ENCODE results near the gene MS4A3. TPM values are rescaled to one million over a fixed set of nuclear protein-coding genes. Genes with fewer than 3 reads are reported as not detected.

Gene MS4A3
- total and polyA plus RNA-seq, 9 of the 15 experiments (the other 6 are each of a cell fraction or from before 2014, with no cell fraction given) = 3.4 to 94.5 (median 58.8) TPM

DNA sequence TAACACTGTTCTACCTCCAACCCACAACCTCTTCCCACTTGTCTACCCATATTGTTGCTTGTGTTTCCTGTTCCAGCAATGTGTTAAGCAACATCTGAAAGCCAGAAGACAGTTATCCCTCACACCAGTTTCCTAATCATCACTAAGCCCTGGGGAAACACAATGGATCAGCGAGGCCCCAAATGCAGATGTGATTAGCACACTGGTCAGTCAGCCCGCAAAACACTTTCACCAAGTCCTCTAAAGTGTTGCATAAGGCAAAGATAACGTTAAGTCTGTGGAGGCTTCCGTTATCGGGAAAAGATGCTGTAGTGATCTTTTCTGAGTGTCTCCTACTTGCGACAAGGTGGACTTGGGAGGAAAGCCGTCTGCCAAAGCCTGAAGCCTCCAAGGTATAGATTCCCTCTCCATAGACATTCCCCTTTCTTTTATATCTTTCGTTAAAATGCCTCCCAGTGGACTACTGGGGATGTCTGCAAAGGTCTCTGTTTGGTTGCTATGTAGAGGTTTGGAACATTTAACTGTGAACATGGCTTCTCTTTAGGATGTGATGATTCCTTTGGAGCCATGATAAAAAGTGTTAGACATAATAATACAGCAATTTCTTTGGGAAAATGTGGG, at the start of gene MS4A3 (continued):
- TF ChIP-seq, protein P1, sequence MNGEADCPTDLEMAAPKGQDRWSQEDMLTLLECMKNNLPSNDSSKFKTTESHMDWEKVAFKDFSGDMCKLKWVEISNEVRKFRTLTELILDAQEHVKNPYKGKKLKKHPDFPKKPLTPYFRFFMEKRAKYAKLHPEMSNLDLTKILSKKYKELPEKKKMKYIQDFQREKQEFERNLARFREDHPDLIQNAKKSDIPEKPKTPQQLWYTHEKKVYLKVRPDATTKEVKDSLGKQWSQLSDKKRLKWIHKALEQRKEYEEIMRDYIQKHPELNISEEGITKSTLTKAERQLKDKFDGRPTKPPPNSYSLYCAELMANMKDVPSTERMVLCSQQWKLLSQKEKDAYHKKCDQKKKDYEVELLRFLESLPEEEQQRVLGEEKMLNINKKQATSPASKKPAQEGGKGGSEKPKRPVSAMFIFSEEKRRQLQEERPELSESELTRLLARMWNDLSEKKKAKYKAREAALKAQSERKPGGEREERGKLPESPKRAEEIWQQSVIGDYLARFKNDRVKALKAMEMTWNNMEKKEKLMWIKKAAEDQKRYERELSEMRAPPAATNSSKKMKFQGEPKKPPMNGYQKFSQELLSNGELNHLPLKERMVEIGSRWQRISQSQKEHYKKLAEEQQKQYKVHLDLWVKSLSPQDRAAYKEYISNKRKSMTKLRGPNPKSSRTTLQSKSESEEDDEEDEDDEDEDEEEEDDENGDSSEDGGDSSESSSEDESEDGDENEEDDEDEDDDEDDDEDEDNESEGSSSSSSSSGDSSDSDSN (IDR thresholded peaks at IDR 0.05; ENCODE audit: borderline replicate concordance in 1 of 2, low read depth in 2 of 2, low read length in 2 of 2) = no peak
- TF ChIP-seq ESRRA (IDR thresholded peaks at IDR 0.05; ENCODE audit: borderline replicate concordance, low read depth) = 0 out of 2 replicates have a peak, but pooled peaks have one; percentile 23
- TF ChIP-seq, protein P2, sequence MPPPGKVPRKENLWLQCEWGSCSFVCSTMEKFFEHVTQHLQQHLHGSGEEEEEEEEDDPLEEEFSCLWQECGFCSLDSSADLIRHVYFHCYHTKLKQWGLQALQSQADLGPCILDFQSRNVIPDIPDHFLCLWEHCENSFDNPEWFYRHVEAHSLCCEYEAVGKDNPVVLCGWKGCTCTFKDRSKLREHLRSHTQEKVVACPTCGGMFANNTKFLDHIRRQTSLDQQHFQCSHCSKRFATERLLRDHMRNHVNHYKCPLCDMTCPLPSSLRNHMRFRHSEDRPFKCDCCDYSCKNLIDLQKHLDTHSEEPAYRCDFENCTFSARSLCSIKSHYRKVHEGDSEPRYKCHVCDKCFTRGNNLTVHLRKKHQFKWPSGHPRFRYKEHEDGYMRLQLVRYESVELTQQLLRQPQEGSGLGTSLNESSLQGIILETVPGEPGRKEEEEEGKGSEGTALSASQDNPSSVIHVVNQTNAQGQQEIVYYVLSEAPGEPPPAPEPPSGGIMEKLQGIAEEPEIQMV (tag; conservative IDR thresholded peaks at IDR 0.05; ENCODE audit: low read depth) = no peak
- TF ChIP-seq ZFP1 (CRISPR knock-in tag; IDR thresholded peaks at IDR 0.05) = no peak
- no peak for TF ChIP-seq SRSF3 (IDR thresholded peaks at IDR 0.05; ENCODE audit: insufficient read depth, low read length)
- TF ChIP-seq, protein P3, sequence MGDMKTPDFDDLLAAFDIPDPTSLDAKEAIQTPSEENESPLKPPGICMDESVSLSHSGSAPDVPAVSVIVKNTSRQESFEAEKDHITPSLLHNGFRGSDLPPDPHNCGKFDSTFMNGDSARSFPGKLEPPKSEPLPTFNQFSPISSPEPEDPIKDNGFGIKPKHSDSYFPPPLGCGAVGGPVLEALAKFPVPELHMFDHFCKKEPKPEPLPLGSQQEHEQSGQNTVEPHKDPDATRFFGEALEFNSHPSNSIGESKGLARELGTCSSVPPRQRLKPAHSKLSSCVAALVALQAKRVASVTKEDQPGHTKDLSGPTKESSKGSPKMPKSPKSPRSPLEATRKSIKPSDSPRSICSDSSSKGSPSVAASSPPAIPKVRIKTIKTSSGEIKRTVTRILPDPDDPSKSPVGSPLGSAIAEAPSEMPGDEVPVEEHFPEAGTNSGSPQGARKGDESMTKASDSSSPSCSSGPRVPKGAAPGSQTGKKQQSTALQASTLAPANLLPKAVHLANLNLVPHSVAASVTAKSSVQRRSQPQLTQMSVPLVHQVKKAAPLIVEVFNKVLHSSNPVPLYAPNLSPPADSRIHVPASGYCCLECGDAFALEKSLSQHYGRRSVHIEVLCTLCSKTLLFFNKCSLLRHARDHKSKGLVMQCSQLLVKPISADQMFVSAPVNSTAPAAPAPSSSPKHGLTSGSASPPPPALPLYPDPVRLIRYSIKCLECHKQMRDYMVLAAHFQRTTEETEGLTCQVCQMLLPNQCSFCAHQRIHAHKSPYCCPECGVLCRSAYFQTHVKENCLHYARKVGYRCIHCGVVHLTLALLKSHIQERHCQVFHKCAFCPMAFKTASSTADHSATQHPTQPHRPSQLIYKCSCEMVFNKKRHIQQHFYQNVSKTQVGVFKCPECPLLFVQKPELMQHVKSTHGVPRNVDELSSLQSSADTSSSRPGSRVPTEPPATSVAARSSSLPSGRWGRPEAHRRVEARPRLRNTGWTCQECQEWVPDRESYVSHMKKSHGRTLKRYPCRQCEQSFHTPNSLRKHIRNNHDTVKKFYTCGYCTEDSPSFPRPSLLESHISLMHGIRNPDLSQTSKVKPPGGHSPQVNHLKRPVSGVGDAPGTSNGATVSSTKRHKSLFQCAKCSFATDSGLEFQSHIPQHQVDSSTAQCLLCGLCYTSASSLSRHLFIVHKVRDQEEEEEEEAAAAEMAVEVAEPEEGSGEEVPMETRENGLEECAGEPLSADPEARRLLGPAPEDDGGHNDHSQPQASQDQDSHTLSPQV (IDR thresholded peaks at IDR 0.05) = no peak
- peak; percentile 97 for TF ChIP-seq CEBPB (tag; IDR thresholded peaks at IDR 0.05)
- no peak for TF ChIP-seq FOXA1 (IDR thresholded peaks at IDR 0.05; ENCODE audit: borderline replicate concordance)
- TF ChIP-seq SOX6 (IDR thresholded peaks at IDR 0.05) = peak; percentile 90
- TF ChIP-seq, protein P4, sequence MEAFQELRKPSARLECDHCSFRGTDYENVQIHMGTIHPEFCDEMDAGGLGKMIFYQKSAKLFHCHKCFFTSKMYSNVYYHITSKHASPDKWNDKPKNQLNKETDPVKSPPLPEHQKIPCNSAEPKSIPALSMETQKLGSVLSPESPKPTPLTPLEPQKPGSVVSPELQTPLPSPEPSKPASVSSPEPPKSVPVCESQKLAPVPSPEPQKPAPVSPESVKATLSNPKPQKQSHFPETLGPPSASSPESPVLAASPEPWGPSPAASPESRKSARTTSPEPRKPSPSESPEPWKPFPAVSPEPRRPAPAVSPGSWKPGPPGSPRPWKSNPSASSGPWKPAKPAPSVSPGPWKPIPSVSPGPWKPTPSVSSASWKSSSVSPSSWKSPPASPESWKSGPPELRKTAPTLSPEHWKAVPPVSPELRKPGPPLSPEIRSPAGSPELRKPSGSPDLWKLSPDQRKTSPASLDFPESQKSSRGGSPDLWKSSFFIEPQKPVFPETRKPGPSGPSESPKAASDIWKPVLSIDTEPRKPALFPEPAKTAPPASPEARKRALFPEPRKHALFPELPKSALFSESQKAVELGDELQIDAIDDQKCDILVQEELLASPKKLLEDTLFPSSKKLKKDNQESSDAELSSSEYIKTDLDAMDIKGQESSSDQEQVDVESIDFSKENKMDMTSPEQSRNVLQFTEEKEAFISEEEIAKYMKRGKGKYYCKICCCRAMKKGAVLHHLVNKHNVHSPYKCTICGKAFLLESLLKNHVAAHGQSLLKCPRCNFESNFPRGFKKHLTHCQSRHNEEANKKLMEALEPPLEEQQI (IDR thresholded peaks at IDR 0.05) = no peak
- no peak for TF ChIP-seq ZNF274 (IDR thresholded peaks at IDR 0.05; ENCODE audit: borderline replicate concordance, low read depth, low read length)
- no peak for TF ChIP-seq TBP (optimal IDR thresholded peaks at IDR 0.05; ENCODE audit: low read depth, low read length)
- TF ChIP-seq MEF2D (tag; conservative IDR thresholded peaks at IDR 0.05; ENCODE audit: low read depth) = no peak
- TF ChIP-seq MED1 (CRISPR knock-in tag; IDR thresholded peaks at IDR 0.05; ENCODE audit: borderline replicate concordance) = no peak
- no peak for TF ChIP-seq BMI1 (IDR thresholded peaks at IDR 0.05; ENCODE audit: low read length)
- peak; percentile 35; the same call in 1 of the 2 replicates for TF ChIP-seq MTA1 (IDR thresholded peaks at IDR 0.05; ENCODE audit: borderline replicate concordance)
- no peak for TF ChIP-seq TARDBP (IDR thresholded peaks at IDR 0.05)
- no peak for TF ChIP-seq ARID2 (IDR thresholded peaks at IDR 0.05)
- TF ChIP-seq STAT5B (CRISPR knock-in tag; IDR thresholded peaks at IDR 0.05) = no peak

Measured in K562 (cell line).